SK-N-SH (cell line): ENCODE results near the gene AMFR. TPM values are rescaled to one million over a fixed set of nuclear protein-coding genes. Genes with fewer than 3 reads are reported as not detected.

Experiments used
- CTCF ChIA-PET: fragments of 300-600, 350-600 bp; formaldehyde crosslinking; extraction: SDS; loops from one replicate; lab custom pipeline; 2021; lab: Yijun Ruan, JAX
- POLR2A ChIA-PET: fragments of 350-600 bp; sonication (Branson Sonifier 250); formaldehyde crosslinking; extraction: SDS; loops from one replicate; lab custom pipeline; 2020; ENCODE audit warnings: antibody characterized with exemption, inconsistent platforms; lab: Yijun Ruan, JAX
- DNase-seq: peaks from one replicate; pipeline ENCODE4 v3.0.0; 2012
- H2AFZ ChIP-seq: fragments of 200-600 bp; sonication (generic); 2 replicates; pipeline ENCODE4 v1.8.1; 2016; ENCODE audit warnings: antibody characterized with exemption, mild to moderate bottlenecking, low read depth
- H3F3A ChIP-seq: fragments of 200-600 bp; sonication (generic); replicated peaks from 2 replicates; pipeline ENCODE3; 2016; ENCODE audit warnings: antibody characterized with exemption, mild to moderate bottlenecking; ENCODE audit not compliant: insufficient read depth
- H3K27ac ChIP-seq, 2 experiments: fragments of 200-500 bp in 1 of 2; fragments of 200-600 bp in 1 of 2; sonication (Bioruptor generic) in 1 of 2; sonication (generic), shearing (Covaris generic) in 1 of 2; 2 replicates each; pipeline versions ENCODE4 v1.5.1 to v1.6.1; 2014 to 2016; ENCODE audit warnings: low read depth in 2 of 2, inconsistent platforms in 1 of 2, low read length in 1 of 2, mild to moderate bottlenecking in 1 of 2, mixed read lengths in 1 of 2
- H3K27me3 ChIP-seq: fragments of 200-600 bp; sonication (generic), shearing (Covaris generic); 2 replicates; pipeline ENCODE4 v1.6.1; 2016; ENCODE audit warnings: mixed run types; ENCODE audit not compliant: insufficient read depth
- H3K36me3 ChIP-seq, 2 experiments: fragments of 200-500 bp in 1 of 2; fragments of 200-600 bp in 1 of 2; sonication (Bioruptor generic) in 1 of 2; sonication (generic) in 1 of 2; replicated peaks in 1 of 2; 2 replicates each; pipeline versions ENCODE3 to v1.5.1; 2014 to 2016; ENCODE audit warnings: low read length in 1 of 2, mild to moderate bottlenecking in 1 of 2; ENCODE audit not compliant: insufficient read depth in 2 of 2, control insufficient read depth in 1 of 2
- H3K4me1 ChIP-seq, 2 experiments: fragments of 200-500 bp in 1 of 2; fragments of 200-600 bp in 1 of 2; sonication (Bioruptor generic) in 1 of 2; sonication (generic), shearing (Covaris generic) in 1 of 2; 2 replicates each; pipeline versions ENCODE4 v1.5.1 to v1.6.1; 2014 to 2016; ENCODE audit warnings: low read depth in 1 of 2, low read length in 1 of 2, mixed run types in 1 of 2; ENCODE audit not compliant: insufficient read depth in 2 of 2, control insufficient read depth in 1 of 2
- H3K4me2 ChIP-seq: fragments of 200-600 bp; sonication (generic), shearing (Covaris generic); 2 replicates; pipeline ENCODE4 v1.6.1; 2017; ENCODE audit warnings: mixed run types
- H3K4me3 ChIP-seq, 2 experiments: fragments of 200-500 bp in 1 of 2; fragments of 200-600 bp in 1 of 2; sonication (Bioruptor generic) in 1 of 2; sonication (generic), shearing (Covaris generic) in 1 of 2; 2 replicates each; pipeline versions ENCODE4 v1.5.1 to v1.8.1; 2014 to 2016; ENCODE audit warnings: low read depth in 2 of 2, inconsistent platforms in 1 of 2, low read length in 1 of 2, mild to moderate bottlenecking in 1 of 2, mixed read lengths in 1 of 2, moderate library complexity in 1 of 2
- H3K79me2 ChIP-seq: fragments of 200-600 bp; sonication (generic); 2 replicates; pipeline ENCODE4 v1.8.1; 2017; ENCODE audit warnings: mild to moderate bottlenecking; ENCODE audit not compliant: insufficient read depth
- H3K9ac ChIP-seq: fragments of 200-600 bp; sonication (generic); 2 replicates; pipeline ENCODE4 v1.6.1; 2017; ENCODE audit warnings: mixed run types
- H3K9me2 ChIP-seq: fragments of 200-600 bp; sonication (generic); 2 replicates; pipeline ENCODE4 v1.6.1; 2017; ENCODE audit warnings: mixed run types
- H3K9me3 ChIP-seq: fragments of 200-600 bp; sonication (generic); 2 replicates; pipeline ENCODE4 v1.6.1; 2017; ENCODE audit warnings: mixed run types, mild to moderate bottlenecking, moderate library complexity
- H4K20me1 ChIP-seq: fragments of 200-600 bp; sonication (generic); 2 replicates; pipeline ENCODE4 v1.6.1; 2017; ENCODE audit warnings: mild to moderate bottlenecking, mixed run types; ENCODE audit not compliant: insufficient read depth
- CHD2 ChIP-seq: fragments of 150-350 bp; IDR thresholded peaks from 2 replicates; pipeline ENCODE4 v1.6.1; 2018; ENCODE audit warnings: low read length; ENCODE audit not compliant: partially characterized antibody
- CTCF ChIP-seq: fragments of 200-600 bp; sonication (generic); IDR thresholded peaks from 2 replicates; pipeline ENCODE4 v1.6.1; 2017; ENCODE audit warnings: antibody characterized with exemption, mild to moderate bottlenecking, moderate library complexity
- ELF1 ChIP-seq: IDR thresholded peaks from 2 replicates; pipeline ENCODE4 v1.4.0; 2012
- EP300 ChIP-seq, 2 experiments: IDR thresholded peaks; 2 replicates each; pipeline versions ENCODE4 v1.4.0 to v1.6.1; 2012; ENCODE audit warnings: borderline replicate concordance in 1 of 2, low read depth in 1 of 2, low read length in 1 of 2
- EZH2phosphoT487 ChIP-seq: fragments of 200-600 bp; sonication (generic); IDR thresholded peaks from 2 replicates; pipeline ENCODE4 v1.6.1; 2017; ENCODE audit warnings: low read depth, mixed run types, mild to moderate bottlenecking, antibody characterized with exemption, moderate library complexity, borderline replicate concordance
- FOSL2 ChIP-seq: IDR thresholded peaks from 2 replicates; pipeline ENCODE4 v1.4.0; 2012; ENCODE audit warnings: low read depth, mild to moderate bottlenecking, moderate library complexity, borderline replicate concordance
- FOXJ3 ChIP-seq: sonication (generic); formaldehyde crosslinking; IDR thresholded peaks from 2 replicates; pipeline ENCODE4 v1.5.1; 2020; ENCODE audit warnings: mild to moderate bottlenecking, missing genetic modification reagents
- FOXM1 ChIP-seq: IDR thresholded peaks from 2 replicates; pipeline ENCODE4 v1.4.0; 2012; ENCODE audit warnings: low read depth, mild to moderate bottlenecking
- GATA2 ChIP-seq: sonication (generic); formaldehyde crosslinking; IDR thresholded peaks from 2 replicates; pipeline ENCODE4 v1.5.0; 2020; ENCODE audit warnings: mild to moderate bottlenecking, missing genetic modification reagents
- IRF3 ChIP-seq: fragments of 150-350 bp; IDR thresholded peaks from 2 replicates; pipeline ENCODE4 v1.6.1; 2016; ENCODE audit warnings: mild to moderate bottlenecking, low read depth, low read length
- JUND ChIP-seq: IDR thresholded peaks from 2 replicates; pipeline ENCODE4 v1.4.0; 2012
- MEF2A ChIP-seq: IDR thresholded peaks from 2 replicates; pipeline ENCODE4 v1.4.0; 2012; ENCODE audit warnings: low read depth, borderline replicate concordance
- MXI1 ChIP-seq: IDR thresholded peaks from 2 replicates; pipeline ENCODE4 v1.6.1; 2012; ENCODE audit warnings: mild to moderate bottlenecking, low read depth, low read length, improper control_type of control experiment
- NFIC ChIP-seq: IDR thresholded peaks from 2 replicates; pipeline ENCODE4 v1.4.0; 2012; ENCODE audit warnings: borderline replicate concordance
- POLR2AphosphoS5 ChIP-seq: IDR thresholded peaks from 2 replicates; pipeline ENCODE4 v1.6.1; 2012; ENCODE audit warnings: low read depth, low read length
- RAD21 ChIP-seq: IDR thresholded peaks from 2 replicates; pipeline ENCODE4 v1.6.1; 2012; ENCODE audit warnings: mild to moderate bottlenecking, low read length
- RCOR1 ChIP-seq: fragments of 150-350 bp; IDR thresholded peaks from 2 replicates; pipeline ENCODE4 v1.6.1; 2017; ENCODE audit warnings: antibody characterized with exemption, low read length
- RFX5 ChIP-seq: IDR thresholded peaks from 2 replicates; pipeline ENCODE4 v1.6.1; 2012; ENCODE audit warnings: mild to moderate bottlenecking, improper control_type of control experiment, low read length
- RXRA ChIP-seq: IDR thresholded peaks from 2 replicates; pipeline ENCODE4 v1.4.0; 2012; ENCODE audit warnings: low read depth, mild to moderate bottlenecking, borderline replicate concordance
- SMC3 ChIP-seq: IDR thresholded peaks from 2 replicates; pipeline ENCODE4 v1.6.1; 2012; ENCODE audit warnings: low read depth, low read length, improper control_type of control experiment
- TAF1 ChIP-seq: IDR thresholded peaks from 2 replicates; pipeline ENCODE4 v1.6.1; 2012; ENCODE audit warnings: low read depth, mild to moderate bottlenecking, low read length, moderate library complexity, borderline replicate concordance
- TEAD4 ChIP-seq: IDR thresholded peaks from 2 replicates; pipeline ENCODE4 v1.4.0; 2012; ENCODE audit warnings: mild to moderate bottlenecking, borderline replicate concordance; ENCODE audit not compliant: insufficient read depth
- USF1 ChIP-seq: IDR thresholded peaks from 2 replicates; pipeline ENCODE4 v1.4.0; 2012; ENCODE audit warnings: low read depth, borderline replicate concordance
- USF2 ChIP-seq: fragments of 150-350 bp; IDR thresholded peaks from 2 replicates; pipeline ENCODE4 v1.6.1; 2017; ENCODE audit warnings: antibody characterized with exemption, low read length, low read depth, borderline replicate concordance
- YY1 ChIP-seq: IDR thresholded peaks from 2 replicates; pipeline ENCODE4 v1.4.0; 2012; ENCODE audit warnings: low read depth, mild to moderate bottlenecking
- WGBS: methylation state at CpG from one replicate; pipeline ENCODE4 v1.1.6; 2017; ENCODE audit warnings: low lambda C conversion rate; 5-methylcytosine and 5-hydroxymethylcytosine counted together
- polyA plus RNA-seq, 3 experiments: library from polyadenylated mRNA; depleted of rRNA; stranded (reverse); fragments of >200 nt; gene quantifications; 2 replicates each; pipeline ENCODE4 v1.2.3, GENCODE V29; 2012

AMFR gene
- polyA plus RNA-seq, 1 of the 3 experiments (the other 2 are of a cell fraction): 65.3 TPM

GRCh38 chr16:56365552-56365951 is 59.8 kb downstream of the AMFR start:
- no peak overlapping the region for H3K4me3 ChIP-seq
- no peaks in the 10 kb centered on the region for H4K20me1 ChIP-seq
- peaks cover 24 to 68% of the 10 kb centered on the region in 2 experiments for H3K36me3 ChIP-seq
- CTCF ChIA-PET: interaction anchor here (0.6 to 3.2 kb wide), 2 partner anchors 9 to 177 kb away, joined by 3 to 20 read pairs; no protein-coding TSS in a partner anchor
- H3K4me1 ChIP-seq: peaks cover 0 to 14% of the 10 kb centered on the region in 2 experiments; a peak in 3 of 4 replicates
- no peaks in the 10 kb centered on the region for H3K9me2 ChIP-seq
- H3K27me3 ChIP-seq: no peaks in the 10 kb centered on the region
- no peak overlapping the region for H3K9ac ChIP-seq
- POLR2A ChIA-PET: no interaction called here
- H3K9me3 ChIP-seq: no peaks in the 10 kb centered on the region
- 84% methylated on average over 7 of the region's 7 CpGs for WGBS
- H3K79me2 ChIP-seq: no peaks in the 10 kb centered on the region
- peaks cover 5% of the 10 kb centered on the region for H3F3A ChIP-seq
- H2AFZ ChIP-seq: no peak overlapping the region
- no peak for DNase-seq
- H3K4me2 ChIP-seq: no peak overlapping the region
- H3K27ac ChIP-seq: no peak overlapping the region
- TF ChIP-seq NFIC (no peak), FOXM1 (no peak), FOSL2 (no peak), CTCF (no peak), JUND (no peak), EP300 (IDR thresholded peaks at IDR 0.05; ENCODE audit: borderline replicate concordance in 1 of 2, low read depth in 1 of 2, low read length in 1 of 2) (no peak), SMC3 (no peak), USF2 (no peak), USF1 (no peak), ELF1 (no peak)

- Histone ChIP-seq H3F3A (peaks cover 5% of the 10 kb centered on the region), H3K79me2 (no peaks in the 10 kb centered on the region), H3K27me3 (no peaks in the 10 kb centered on the region), H2AFZ (no peak overlapping the region), H4K20me1 (no peaks in the 10 kb centered on the region), H3K9ac (no peak overlapping the region), H3K4me3 (no peak overlapping the region), H3K9me2 (no peaks in the 10 kb centered on the region), H3K4me2 (no peak overlapping the region), H3K4me1 (peaks cover 0 to 10% of the 10 kb centered on the region in 2 experiments; a peak in 1 of 4 replicates), H3K27ac (no peak overlapping the region), H3K36me3 (peaks cover 23 to 69% of the 10 kb centered on the region in 2 experiments), H3K9me3 (no peaks in the 10 kb centered on the region)
- CTCF ChIA-PET: interaction anchor here (1.0 to 3.2 kb wide), 2 partner anchors 9 to 900 kb away, joined by 3 to 20 read pairs; no protein-coding TSS in a partner anchor
- no peak for DNase-seq
- WGBS: 95% methylated on average over 7 of the region's 8 CpGs
- POLR2A ChIA-PET: no interaction called here
- no peak for TF ChIP-seq TEAD4
- TF ChIP-seq USF2: no peak
- no peak for TF ChIP-seq POLR2AphosphoS5
- TF ChIP-seq RAD21: no peak
- TF ChIP-seq RFX5: no peak
- TF ChIP-seq EZH2phosphoT487: no peak
- no peak for TF ChIP-seq CHD2
- TF ChIP-seq GATA2 (CRISPR knock-in tag): no peak
- TF ChIP-seq ELF1: no peak
- TF ChIP-seq MXI1: no peak
- TF ChIP-seq RCOR1: no peak
- TF ChIP-seq IRF3: no peak
- no peak for TF ChIP-seq RXRA
- no peak for TF ChIP-seq YY1
- TF ChIP-seq FOXJ3 (CRISPR knock-in tag): no peak
- TF ChIP-seq TAF1: no peak
- TF ChIP-seq MEF2A: no peak
Measured at GRCh38 chr16:56364865-56365264, 60.5 kb downstream of the AMFR start.
